Activated CD8-positive, alpha-beta T cell treated with anti-CD3 and anti-CD28 coated beads, Interleukin-2, amount 10 ng/mL, durations not matched to agents 7 days and 5 days (primary cell): ENCODE data around the gene AP3D1. TPM values are rescaled to one million over a fixed set of nuclear protein-coding genes. Genes with fewer than 3 reads are reported as not detected.
A peak's percentile ranks its signal among the peaks of the same experiment; 100 is the strongest.

Experiments
- ATAC-seq: fragments of 150-1000 bp; cut with Tn5 transposase; one replicate; pipeline ENCODE4 v1.10.0; 2021; ENCODE audit warnings: moderate library complexity
- CTCF ChIA-PET: fragments of 350-600 bp; sonication (Branson Sonifier 250); formaldehyde crosslinking; loops from one replicate; lab custom pipeline; 2021; ENCODE audit warnings: antibody characterized with exemption; lab: Charles Lee
- POLR2A ChIA-PET: fragments of 350-600 bp; sonication (Branson Sonifier 250); formaldehyde crosslinking; loops from one replicate; lab custom pipeline; 2021; ENCODE audit warnings: antibody characterized with exemption; lab: Charles Lee
- DNase-seq: peaks from one replicate; pipeline ENCODE4 v3.0.0-alpha.2; 2020
- H3K27ac Mint-ChIP-seq: one replicate; pipeline ENCODE4 v1.8.0; 2021; ENCODE audit warnings: mild to moderate bottlenecking, mixed read lengths
- H3K27me3 Mint-ChIP-seq: one replicate; pipeline ENCODE4 v1.8.0; 2021; ENCODE audit warnings: low read depth, mixed read lengths
- H3K36me3 Mint-ChIP-seq: one replicate; pipeline ENCODE4 v1.8.0; 2021; ENCODE audit warnings: low read depth, mixed read lengths
- H3K4me1 Mint-ChIP-seq: one replicate; pipeline ENCODE4 v1.8.0; 2021; ENCODE audit warnings: low read depth, mixed read lengths
- H3K4me3 Mint-ChIP-seq: one replicate; pipeline ENCODE4 v1.8.0; 2021; ENCODE audit warnings: mild to moderate bottlenecking, mixed read lengths
- H3K9me3 Mint-ChIP-seq: one replicate; pipeline ENCODE4 v1.8.0; 2022; ENCODE audit warnings: mixed read lengths; ENCODE audit not compliant: insufficient read depth
- total RNA-seq, 2 experiments: library from RNA; stranded (reverse); gene quantifications; one replicate each; pipeline ENCODE4 v1.2.3, GENCODE V29; 2021

The AP3D1 gene
- total RNA-seq, 2 experiments from 2014 or later: 91.5 to 100 TPM

GRCh38 chr19:2111425-2111824, 39.9 kb downstream of the AP3D1 start:
- ChIA-PET CTCF (no interaction called here), POLR2A (no interaction called here)
- H3K36me3 Mint-ChIP-seq: peaks cover 43% of the 10 kb centered on the region
- ATAC-seq: no peak
- H3K4me1 Mint-ChIP-seq: peaks cover 9% of the 10 kb centered on the region
- no peaks in the 10 kb centered on the region for H3K27me3 Mint-ChIP-seq
- no peak overlapping the region for H3K27ac Mint-ChIP-seq
- DNase-seq: no peak
- H3K4me3 Mint-ChIP-seq: no peak overlapping the region
- H3K9me3 Mint-ChIP-seq: no peaks in the 10 kb centered on the region

- H3K4me1 Mint-ChIP-seq: peaks cover 9% of the 10 kb centered on the region
- no peak overlapping the region for H3K27ac Mint-ChIP-seq
- ATAC-seq (no peak), DNase-seq (no peak)
- H3K27me3 Mint-ChIP-seq: no peaks in the 10 kb centered on the region
- CTCF ChIA-PET: interaction anchor here (1.0 kb wide), 1 partner anchor 73 kb away, joined by 3 read pairs; no protein-coding TSS in a partner anchor
- no peaks in the 10 kb centered on the region for H3K9me3 Mint-ChIP-seq
- POLR2A ChIA-PET: interaction anchor here (0.6 kb wide), 1 partner anchor 739 kb away, joined by 3 read pairs; no protein-coding TSS in a partner anchor
- H3K36me3 Mint-ChIP-seq: peaks cover 49% of the 10 kb centered on the region
- no peak overlapping the region for H3K4me3 Mint-ChIP-seq
These were observed 40.5 kb downstream of the AP3D1 start for GRCh38 chr19:2110822-2111221.

GRCh38 chr19:2109046-2109864, 42.1 kb downstream of the AP3D1 start:
- Mint-ChIP-seq H3K4me1 (peaks cover 9% of the 10 kb centered on the region), H3K27me3 (no peaks in the 10 kb centered on the region), H3K9me3 (peaks cover 6% of the 10 kb centered on the region), H3K4me3 (no peak overlapping the region), H3K36me3 (peaks cover 52% of the 10 kb centered on the region), H3K27ac (no peak overlapping the region)
- ATAC-seq (no peak), DNase-seq (no peak)
- CTCF ChIA-PET: interaction anchor here (1.0 kb wide), 1 partner anchor 72 kb away, joined by 3 read pairs; no protein-coding TSS in a partner anchor
- POLR2A ChIA-PET: no interaction called here

- CTCF ChIA-PET: no interaction called here
- Mint-ChIP-seq H3K4me3 (no peak overlapping the region), H3K27me3 (no peaks in the 10 kb centered on the region), H3K36me3 (peaks cover 54% of the 10 kb centered on the region), H3K27ac (no peak overlapping the region), H3K4me1 (peaks cover 9% of the 10 kb centered on the region), H3K9me3 (peaks cover 6% of the 10 kb centered on the region)
- DNase-seq: no peak
- POLR2A ChIA-PET: no interaction called here
- ATAC-seq: no peak
These were observed 42.9 kb downstream of the AP3D1 start for GRCh38 chr19:2108251-2109016.

GRCh38 chr19:2103045-2103707, 48.2 kb downstream of the AP3D1 start:
- Mint-ChIP-seq H3K4me3 (no peak overlapping the region), H3K9me3 (peaks cover 6% of the 10 kb centered on the region), H3K27me3 (no peaks in the 10 kb centered on the region), H3K27ac (no peak overlapping the region), H3K4me1 (no peaks in the 10 kb centered on the region), H3K36me3 (peaks cover 58% of the 10 kb centered on the region)
- DNase-seq: no peak
- no peak for ATAC-seq
- ChIA-PET POLR2A (no interaction called here), CTCF (no interaction called here)

GRCh38 chr19:2101417-2102335, 49.7 kb downstream of the AP3D1 start:
- no peak overlapping the region for H3K4me3 Mint-ChIP-seq
- ChIA-PET CTCF (no interaction called here), POLR2A (no interaction called here)
- H3K9me3 Mint-ChIP-seq: peaks cover 6% of the 10 kb centered on the region
- H3K27me3 Mint-ChIP-seq: no peaks in the 10 kb centered on the region
- ATAC-seq: no peak
- H3K27ac Mint-ChIP-seq: no peak overlapping the region
- peaks cover 8% of the 10 kb centered on the region for H3K4me1 Mint-ChIP-seq
- H3K36me3 Mint-ChIP-seq: peaks cover 46% of the 10 kb centered on the region
- DNase-seq: no peak

- CTCF ChIA-PET: no interaction called here
- H3K27me3 Mint-ChIP-seq: no peaks in the 10 kb centered on the region
- no peak overlapping the region for H3K4me3 Mint-ChIP-seq
- POLR2A ChIA-PET: no interaction called here
- DNase-seq: no peak
- peaks cover 8% of the 10 kb centered on the region for H3K4me1 Mint-ChIP-seq
- ATAC-seq: no peak
- no peak overlapping the region for H3K27ac Mint-ChIP-seq
- H3K36me3 Mint-ChIP-seq: peaks cover 41% of the 10 kb centered on the region
- H3K9me3 Mint-ChIP-seq: peaks cover 6% of the 10 kb centered on the region
These were observed 50.7 kb downstream of the AP3D1 start for GRCh38 chr19:2100719-2101061.

- POLR2A ChIA-PET: no interaction called here
- DNase-seq (no peak), ATAC-seq (no peak)
- Mint-ChIP-seq H3K27ac (no peak overlapping the region), H3K4me3 (no peak overlapping the region), H3K9me3 (peaks cover under 1% of the 10 kb centered on the region), H3K4me1 (peaks cover 8% of the 10 kb centered on the region), H3K36me3 (peaks cover 39% of the 10 kb centered on the region), H3K27me3 (no peaks in the 10 kb centered on the region)
- CTCF ChIA-PET: no interaction called here
These were observed 51.2 kb downstream of the AP3D1 start for GRCh38 chr19:2099937-2100718.

- H3K36me3 Mint-ChIP-seq: peaks cover 39% of the 10 kb centered on the region
- H3K4me3 Mint-ChIP-seq: no peak overlapping the region
- no peak overlapping the region for H3K27ac Mint-ChIP-seq
- no peaks in the 10 kb centered on the region for H3K27me3 Mint-ChIP-seq
- no peaks in the 10 kb centered on the region for H3K9me3 Mint-ChIP-seq
- no peak for ATAC-seq
- POLR2A ChIA-PET: no interaction called here
- peaks cover 12% of the 10 kb centered on the region for H3K4me1 Mint-ChIP-seq
- no peak for DNase-seq
- CTCF ChIA-PET: no interaction called here
These were observed 52.3 kb downstream of the AP3D1 start for GRCh38 chr19:2099054-2099501.

- peak overlapping the region; percentile 82 for H3K4me3 Mint-ChIP-seq
These were observed 53.5 kb downstream of the AP3D1 start for GRCh38 chr19:2097886-2098327.

More at GRCh38 chr19:2097886-2098327, 53.5 kb downstream of the AP3D1 start:
- ChIA-PET CTCF (interaction anchor here (0.5 to 1.1 kb wide), 3 partner anchors 46 to 164 kb away, joined by 3 read pairs; no protein-coding TSS in a partner anchor), POLR2A (interaction anchor here (1.2 to 7.1 kb wide), 2 partner anchors 13 to 56 kb away, joined by 3 to 93 read pairs; no protein-coding TSS in a partner anchor)
- Mint-ChIP-seq H3K9me3 (no peaks in the 10 kb centered on the region), H3K36me3 (peaks cover 40% of the 10 kb centered on the region), H3K27ac (no peak overlapping the region), H3K27me3 (no peaks in the 10 kb centered on the region), H3K4me1 (peaks cover 19% of the 10 kb centered on the region)
- DNase-seq (no peak), ATAC-seq (no peak)
